GM10266 (cell line): ENCODE results near the gene TCAP.

Experiments
- DNase-seq: peaks from one replicate; pipeline ENCODE4 v3.0.0; 2012; ENCODE audit errors: extremely low spot score
- CTCF ChIP-seq: IDR thresholded peaks from 2 replicates; pipeline ENCODE4 v1.5.1; 2012; ENCODE audit warnings: mild to moderate bottlenecking, low read depth; ENCODE audit not compliant: control insufficient read depth, insufficient read depth; ENCODE audit errors: missing control alignments

The TCAP gene

GRCh38 chr17:39631403-39631802 is 33.7 kb upstream of the TCAP start:
- no peak for TF ChIP-seq CTCF
- DNase-seq: no peak

GRCh38 chr17:39632153-39632941 is 32.8 kb upstream of the TCAP start:
- DNase-seq: no peak
- no peak for TF ChIP-seq CTCF

GRCh38 chr17:39633570-39634183 is 31.5 kb upstream of the TCAP start:
- DNase-seq: no peak
- no peak for TF ChIP-seq CTCF

- peak; percentile 59 for TF ChIP-seq CTCF
- DNase-seq: no peak
Measured at GRCh38 chr17:39634384-39634871, 30.7 kb upstream of the TCAP start.

GRCh38 chr17:39635614-39636176 is 29.5 kb upstream of the TCAP start:
- DNase-seq: no peak
- no peak for TF ChIP-seq CTCF

GRCh38 chr17:39636587-39636926 is 28.6 kb upstream of the TCAP start:
- no peak for TF ChIP-seq CTCF
- no peak for DNase-seq
